Testis (tissue), 2 donors: ENCODE measurements around the gene CDK5RAP2.

Experiments used
- POLR2A ChIP-seq: fragments of 450-650 bp; IDR thresholded peaks from one replicate; pipeline ENCODE4 v1.6.1; 2017; ENCODE audit warnings: antibody characterized with exemption, mild to moderate bottlenecking, moderate library complexity
- TF ChIP-seq, protein P1 (sequence below), 3 experiments: fragments of 450-650 bp in 2 of 3; fragments of 200-600 bp in 1 of 3; sonication (generic) in 1 of 3; IDR thresholded peaks; one replicate each; pipeline ENCODE4 v1.5.1; 2016 to 2019; ENCODE audit warnings: antibody characterized with exemption in 3 of 3, mild to moderate bottlenecking in 2 of 3, moderate library complexity in 1 of 3

DNA sequence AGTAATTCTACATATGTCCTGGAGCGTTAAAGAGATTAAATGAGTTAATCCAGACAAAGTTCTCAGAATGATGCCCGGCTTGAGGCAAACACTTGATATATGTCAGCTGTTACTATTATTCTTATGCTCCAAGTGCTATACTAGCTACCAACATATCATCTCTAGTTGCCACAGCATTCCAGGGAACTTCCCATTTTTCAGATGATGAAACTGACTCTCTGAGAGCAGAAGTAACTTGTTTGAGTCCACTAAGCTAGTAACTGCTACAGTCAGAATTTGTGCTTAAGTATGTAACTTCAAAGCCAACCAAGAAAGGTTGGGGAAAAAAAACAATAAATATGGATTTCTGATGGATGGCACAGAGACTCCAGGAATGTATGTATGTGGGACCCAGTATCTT, 98.1 kb downstream of the CDK5RAP2 start:
- TF ChIP-seq, protein P1, sequence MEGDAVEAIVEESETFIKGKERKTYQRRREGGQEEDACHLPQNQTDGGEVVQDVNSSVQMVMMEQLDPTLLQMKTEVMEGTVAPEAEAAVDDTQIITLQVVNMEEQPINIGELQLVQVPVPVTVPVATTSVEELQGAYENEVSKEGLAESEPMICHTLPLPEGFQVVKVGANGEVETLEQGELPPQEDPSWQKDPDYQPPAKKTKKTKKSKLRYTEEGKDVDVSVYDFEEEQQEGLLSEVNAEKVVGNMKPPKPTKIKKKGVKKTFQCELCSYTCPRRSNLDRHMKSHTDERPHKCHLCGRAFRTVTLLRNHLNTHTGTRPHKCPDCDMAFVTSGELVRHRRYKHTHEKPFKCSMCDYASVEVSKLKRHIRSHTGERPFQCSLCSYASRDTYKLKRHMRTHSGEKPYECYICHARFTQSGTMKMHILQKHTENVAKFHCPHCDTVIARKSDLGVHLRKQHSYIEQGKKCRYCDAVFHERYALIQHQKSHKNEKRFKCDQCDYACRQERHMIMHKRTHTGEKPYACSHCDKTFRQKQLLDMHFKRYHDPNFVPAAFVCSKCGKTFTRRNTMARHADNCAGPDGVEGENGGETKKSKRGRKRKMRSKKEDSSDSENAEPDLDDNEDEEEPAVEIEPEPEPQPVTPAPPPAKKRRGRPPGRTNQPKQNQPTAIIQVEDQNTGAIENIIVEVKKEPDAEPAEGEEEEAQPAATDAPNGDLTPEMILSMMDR (IDR thresholded peaks at IDR 0.05): no peak
- TF ChIP-seq POLR2A: no peak
